T1000 (cell line): ENCODE data around the gene DYRK1B.
A peak's percentile ranks its signal among the peaks of the same experiment; 100 is the strongest.

Source experiments
- DNase-seq: peaks from one replicate; lab custom pipeline; 2025; ENCODE audit warnings: mixed read lengths; lab: John Stamatoyannopoulos, UW

DYRK1B gene

GRCh38 chr19:39858541-39858940 lies 24.6 kb upstream of the DYRK1B start:
- DNase-seq: no peak

DNA sequence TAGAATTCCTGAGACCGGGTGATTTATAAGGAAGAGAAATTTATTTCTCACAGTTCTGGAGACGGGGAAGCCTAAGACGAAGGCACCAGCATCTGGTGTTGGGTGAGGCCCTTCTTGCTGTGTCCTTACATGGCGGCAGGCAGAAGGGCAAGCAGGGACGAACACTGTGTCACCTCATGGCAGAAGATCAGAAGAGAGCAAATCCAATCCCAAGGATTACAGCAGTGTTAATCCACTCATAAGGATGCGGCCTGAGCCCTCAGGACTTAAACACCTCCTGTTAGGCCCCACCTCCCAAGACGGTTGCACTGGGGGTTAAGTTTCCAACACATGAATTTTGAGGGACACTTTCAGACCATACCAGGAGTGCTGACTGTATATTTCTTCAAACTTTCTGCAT lies 18.9 kb upstream of the DYRK1B start:
- DNase-seq: no peak

- DNase-seq: no peak
Observed at GRCh38 chr19:39850892-39851291, 16.9 kb upstream of the DYRK1B start.

DNA sequence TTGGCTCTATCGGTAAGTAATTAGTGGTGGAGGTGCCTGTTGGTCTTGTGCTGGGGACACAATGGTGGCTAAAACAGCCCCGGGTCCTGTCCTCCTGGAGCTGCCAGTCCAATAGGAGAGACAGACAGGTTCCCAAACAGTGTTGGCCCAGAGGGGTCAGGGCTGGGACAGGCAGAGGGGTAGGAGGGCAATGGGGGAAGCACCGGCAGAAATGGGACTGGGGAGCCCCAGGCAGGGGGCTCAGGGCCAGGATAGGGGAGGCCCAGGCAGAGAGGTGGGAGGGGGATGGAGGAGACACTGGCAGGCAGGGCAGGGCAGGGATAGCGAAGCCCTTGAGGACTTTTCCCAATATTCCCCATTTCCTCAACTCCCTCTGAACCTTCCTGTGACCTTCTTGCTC lies 14.4 kb upstream of the DYRK1B start:
- DNase-seq: no peak

DNA sequence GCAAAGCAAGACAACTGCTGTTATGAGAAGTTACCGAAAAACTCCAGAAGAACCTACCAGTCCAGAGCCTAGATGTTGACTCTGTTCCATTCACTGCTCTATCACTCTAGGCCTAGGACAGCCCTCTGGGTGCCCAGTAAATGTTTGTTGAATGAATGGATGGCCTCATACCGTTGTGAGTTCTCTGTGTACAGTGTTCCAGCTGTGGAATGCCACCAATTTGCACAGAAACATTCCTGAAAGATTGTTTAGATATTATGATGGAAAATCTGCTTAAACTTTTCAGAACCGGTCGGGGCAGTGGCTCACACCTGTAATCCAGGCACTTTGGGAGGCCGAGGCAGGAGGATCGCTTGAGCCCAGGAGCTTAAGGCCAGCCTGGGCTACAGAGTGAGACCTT lies 13.6 kb upstream of the DYRK1B start:
- DNase-seq: no peak

DNA sequence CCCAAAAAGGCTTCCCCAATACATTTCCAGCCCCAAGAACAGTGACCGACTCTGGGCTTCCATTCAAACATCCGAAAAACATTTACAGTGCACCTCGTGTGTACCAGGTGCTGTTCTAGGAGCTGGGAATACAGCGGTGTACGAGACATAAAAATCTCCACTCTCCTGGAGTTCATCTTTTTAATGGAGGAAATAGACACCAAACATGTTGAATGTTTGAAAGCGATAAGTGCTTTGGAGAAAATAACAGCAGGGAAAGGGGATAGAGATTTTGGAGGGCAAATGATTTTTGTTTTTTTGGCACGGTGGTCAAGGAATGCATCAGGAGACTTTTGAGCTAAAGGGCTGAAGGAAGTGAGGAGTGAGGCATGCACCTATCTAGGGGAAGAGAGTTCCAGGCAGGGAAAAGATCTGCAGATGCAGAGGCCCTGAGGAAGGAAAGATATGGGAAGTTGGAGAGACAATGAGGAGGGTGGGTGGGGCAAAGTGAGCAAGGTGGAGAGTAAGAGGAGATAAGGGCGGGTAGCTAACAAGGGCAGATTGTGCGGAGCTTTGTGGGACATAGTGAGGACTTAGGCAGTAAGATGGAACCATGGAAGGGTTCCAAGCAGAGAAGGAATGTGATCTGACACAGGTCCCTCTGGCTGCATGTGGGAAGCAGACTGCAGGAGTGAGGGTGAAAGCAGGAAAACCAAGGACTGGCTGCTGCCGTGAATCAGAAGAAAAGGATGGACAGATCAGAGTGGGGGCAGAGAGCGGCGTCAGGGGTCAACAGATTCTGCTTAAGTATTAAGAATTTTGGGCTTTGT lies 12.9 kb upstream of the DYRK1B start:
- no peak for DNase-seq

- peak; percentile 93 for DNase-seq
Observed at GRCh38 chr19:39845933-39846677, 12.1 kb upstream of the DYRK1B start, which contains the start of gene FBL. Gene FBL (minus strand): TSS chr19:39846379. CDS start chr19:39846300, 79 bp downstream.

DNA sequence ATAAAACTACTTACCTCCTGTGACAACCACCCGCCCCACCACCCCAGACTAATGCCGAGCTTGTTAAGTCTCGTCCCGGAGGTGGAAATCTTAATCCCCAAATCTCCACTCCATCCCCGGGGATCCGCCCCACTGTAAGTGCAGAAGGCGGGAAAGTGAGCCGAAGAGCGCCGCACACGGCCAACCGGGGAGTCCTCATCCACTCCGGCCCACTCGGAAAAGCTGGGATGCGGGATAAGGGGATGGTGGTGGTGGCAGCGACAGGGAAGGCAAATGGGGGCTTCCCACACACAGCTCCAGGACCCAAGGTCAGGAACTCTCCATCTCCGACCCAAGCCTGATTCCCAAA lies 11.6 kb upstream of the DYRK1B start:
- DNase-seq: no peak

DNA sequence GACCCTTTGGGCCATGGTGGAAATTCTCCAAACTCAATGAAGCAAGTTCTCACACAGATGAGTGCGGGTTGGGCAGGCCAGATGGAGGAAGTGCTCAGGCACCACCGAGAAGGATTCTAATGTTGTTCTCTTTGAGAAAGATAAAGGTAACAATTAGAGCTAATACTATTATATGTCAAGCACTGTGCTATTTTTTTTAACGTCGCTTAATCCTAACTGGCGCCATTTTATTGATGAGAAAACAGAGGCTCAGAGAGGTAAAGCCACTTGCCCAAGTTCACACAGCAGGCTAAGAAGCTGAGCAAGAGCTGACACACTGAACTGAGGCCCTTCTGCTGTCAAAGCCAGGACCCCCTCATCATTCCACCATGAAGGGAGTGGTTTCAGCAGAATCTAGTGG lies 11.2 kb upstream of the DYRK1B start:
- DNase-seq: no peak

GRCh38 chr19:39843919-39844793 lies 10.2 kb upstream of the DYRK1B start:
- no peak for DNase-seq

- DNase-seq: no peak
Observed at GRCh38 chr19:39842693-39843435, 8.9 kb upstream of the DYRK1B start.

DNA sequence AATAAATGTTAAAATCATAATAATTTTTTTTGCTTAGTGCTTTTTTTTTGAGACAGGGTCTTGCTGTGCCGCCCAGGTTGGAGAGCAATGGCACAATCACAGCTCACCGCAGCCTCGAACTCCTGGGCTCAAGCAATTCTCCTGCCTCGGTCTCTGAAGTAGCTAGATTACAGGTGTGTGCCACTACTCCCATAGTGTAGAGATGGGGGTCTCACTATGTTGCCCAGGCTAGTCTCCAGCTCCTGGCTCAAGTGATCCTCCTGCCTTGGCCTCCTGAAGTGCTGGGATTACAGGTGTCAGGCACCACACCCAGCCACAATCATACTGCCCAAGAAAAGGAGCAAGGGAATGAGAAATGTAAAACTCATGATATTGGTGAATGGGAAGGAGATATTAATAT lies 7.1 kb upstream of the DYRK1B start:
- DNase-seq: no peak

- DNase-seq: no peak
Observed at GRCh38 chr19:39840492-39840891, 6.5 kb upstream of the DYRK1B start.

DNA sequence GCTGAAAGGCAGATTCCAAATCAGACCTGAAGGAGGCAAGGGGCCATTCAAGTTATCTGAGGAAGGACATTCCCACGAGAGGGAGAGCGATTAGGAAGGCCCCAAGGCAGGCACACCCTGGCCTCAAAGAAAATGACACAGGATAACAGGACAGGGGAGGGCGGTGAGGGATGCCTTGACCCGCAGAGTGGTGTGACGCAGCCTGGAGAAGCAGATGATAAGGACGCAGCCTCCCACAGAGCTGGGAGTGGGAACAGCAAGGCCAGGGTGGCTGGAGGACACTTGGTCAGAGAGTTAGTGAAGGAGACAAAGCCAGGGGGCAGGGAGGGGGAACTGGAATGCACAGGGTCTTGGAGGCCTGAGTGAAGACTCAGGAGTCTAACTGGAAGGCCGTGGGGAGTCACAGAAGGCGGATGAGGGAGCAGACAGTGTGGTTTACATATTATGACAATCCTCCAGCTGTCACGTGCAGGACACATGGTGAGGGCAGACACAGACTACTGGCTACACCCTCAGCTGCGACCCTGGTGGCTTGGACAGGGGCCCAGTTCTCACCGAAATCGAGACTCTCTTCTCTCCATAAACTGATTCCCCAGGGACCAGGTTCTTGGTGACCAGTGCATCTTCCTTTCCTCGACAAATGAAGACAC lies 5.8 kb upstream of the DYRK1B start:
- no peak for DNase-seq

GRCh38 chr19:39838569-39838968 lies 4.6 kb upstream of the DYRK1B start:
- DNase-seq: no peak

- no peak for DNase-seq
Observed at GRCh38 chr19:39837978-39838377, 4.0 kb upstream of the DYRK1B start.

GRCh38 chr19:39834287-39834841 lies 402 bp upstream of the DYRK1B start:
- no peak for DNase-seq

- no peak for DNase-seq
Observed at GRCh38 chr19:39833160-39833463, 850 bp downstream of the DYRK1B start.

DNA sequence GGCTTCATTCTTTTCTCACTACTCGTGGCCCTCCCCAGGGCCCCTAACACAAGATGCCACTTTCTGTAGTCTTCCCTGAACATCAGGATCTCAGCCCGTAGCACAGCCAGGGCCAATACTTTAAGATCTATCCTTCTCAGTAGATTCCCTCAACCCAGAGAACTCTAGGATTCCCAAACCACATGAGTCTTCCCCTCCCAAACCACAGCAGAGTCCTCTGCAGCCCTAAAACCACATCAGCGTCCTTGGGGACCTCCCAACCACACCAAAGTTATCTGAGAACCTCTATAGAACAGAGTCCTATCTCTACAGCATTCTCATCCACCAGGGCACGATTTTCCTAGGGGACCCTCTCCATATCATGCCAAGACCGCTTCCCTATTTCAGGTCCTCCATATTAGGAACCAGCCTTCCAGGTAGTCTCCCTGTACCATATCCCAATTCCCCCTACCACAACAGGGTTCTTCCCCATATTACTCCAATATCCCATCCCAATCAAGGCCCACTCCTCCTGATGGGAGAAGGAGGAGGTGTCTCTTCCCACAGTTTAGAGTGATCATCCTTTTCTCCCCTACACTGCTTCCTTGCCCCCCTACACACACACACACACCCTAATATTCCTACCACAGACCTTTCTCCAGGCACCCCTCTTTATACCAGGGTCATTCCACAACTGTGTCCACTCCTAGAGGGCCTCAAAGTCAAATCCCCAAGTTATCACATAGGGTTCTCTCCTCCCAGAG lies 1.4 kb downstream of the DYRK1B start:
- DNase-seq: no peak

- no peak for DNase-seq
Observed at GRCh38 chr19:39831679-39832078, 2.3 kb downstream of the DYRK1B start.
